ENCODE measurements around the gene WDR37. TPM values are rescaled to one million over a fixed set of nuclear protein-coding genes. Genes with fewer than 3 reads are reported as not detected.

WDR37 gene
- total RNA-seq, 1 donor from 2014 or later = 13.6 TPM

DNA sequence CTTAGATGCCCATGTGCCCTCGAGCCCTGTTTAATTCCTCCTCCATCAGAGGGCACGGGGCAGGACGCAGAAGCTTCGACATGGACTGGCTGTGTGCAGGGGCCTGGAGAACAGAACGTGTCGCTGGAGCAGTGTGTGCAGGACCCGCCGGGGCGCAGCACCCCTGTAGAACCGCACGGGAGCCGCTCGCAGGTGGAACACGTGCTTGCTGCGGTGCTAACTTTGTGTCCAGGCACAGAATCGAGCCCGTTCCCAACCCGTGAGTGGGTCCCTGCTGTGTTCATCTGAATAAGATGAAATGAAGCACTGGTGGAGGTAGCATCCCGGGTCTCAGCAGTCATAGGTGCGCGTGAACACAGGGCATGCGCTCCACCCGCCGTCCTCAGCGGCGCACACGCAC lies 116.9 kb downstream of the WDR37 start:
- TF ChIP-seq, protein P1, sequence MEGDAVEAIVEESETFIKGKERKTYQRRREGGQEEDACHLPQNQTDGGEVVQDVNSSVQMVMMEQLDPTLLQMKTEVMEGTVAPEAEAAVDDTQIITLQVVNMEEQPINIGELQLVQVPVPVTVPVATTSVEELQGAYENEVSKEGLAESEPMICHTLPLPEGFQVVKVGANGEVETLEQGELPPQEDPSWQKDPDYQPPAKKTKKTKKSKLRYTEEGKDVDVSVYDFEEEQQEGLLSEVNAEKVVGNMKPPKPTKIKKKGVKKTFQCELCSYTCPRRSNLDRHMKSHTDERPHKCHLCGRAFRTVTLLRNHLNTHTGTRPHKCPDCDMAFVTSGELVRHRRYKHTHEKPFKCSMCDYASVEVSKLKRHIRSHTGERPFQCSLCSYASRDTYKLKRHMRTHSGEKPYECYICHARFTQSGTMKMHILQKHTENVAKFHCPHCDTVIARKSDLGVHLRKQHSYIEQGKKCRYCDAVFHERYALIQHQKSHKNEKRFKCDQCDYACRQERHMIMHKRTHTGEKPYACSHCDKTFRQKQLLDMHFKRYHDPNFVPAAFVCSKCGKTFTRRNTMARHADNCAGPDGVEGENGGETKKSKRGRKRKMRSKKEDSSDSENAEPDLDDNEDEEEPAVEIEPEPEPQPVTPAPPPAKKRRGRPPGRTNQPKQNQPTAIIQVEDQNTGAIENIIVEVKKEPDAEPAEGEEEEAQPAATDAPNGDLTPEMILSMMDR (IDR thresholded peaks at IDR 0.05) = no peak
- H3K4me3 Mint-ChIP-seq (ENCODE audit: unreplicated experiment) = no peak overlapping the region
- H3K4me1 Mint-ChIP-seq (ENCODE audit: unreplicated experiment) = no peaks in the 10 kb centered on the region
- no peak for DNase-seq (ENCODE audit: extremely low spot score, unreplicated experiment)
- H3K27me3 Mint-ChIP-seq (ENCODE audit: unreplicated experiment) = peaks cover 8% of the 10 kb centered on the region
- no peaks in the 10 kb centered on the region for H3K36me3 Mint-ChIP-seq (ENCODE audit: unreplicated experiment)
- no peak overlapping the region for H3K27ac Mint-ChIP-seq (ENCODE audit: unreplicated experiment)
- no peaks in the 10 kb centered on the region for H3K9me3 Mint-ChIP-seq (ENCODE audit: unreplicated experiment)

DNA sequence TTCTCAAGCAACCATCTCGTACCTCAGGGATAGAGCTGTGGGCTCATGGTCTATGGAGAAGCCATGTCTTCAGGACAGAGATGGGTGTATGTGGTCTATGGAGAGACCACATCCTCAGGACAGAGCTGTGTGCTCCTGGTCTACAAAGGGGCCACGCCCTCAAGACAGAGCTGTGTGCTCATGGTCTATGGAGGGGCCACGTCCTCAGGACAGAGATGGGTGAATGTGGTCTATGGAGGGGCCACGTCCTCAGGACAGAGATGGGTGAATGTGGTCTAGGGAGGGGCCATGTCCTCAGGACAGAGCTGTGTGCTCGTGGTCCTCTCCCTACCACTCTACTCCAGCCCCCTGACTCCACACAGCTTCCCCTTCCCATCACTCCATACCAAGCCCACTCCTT lies 117.8 kb downstream of the WDR37 start:
- Mint-ChIP-seq H3K36me3 (ENCODE audit: unreplicated experiment) (no peaks in the 10 kb centered on the region), H3K4me1 (ENCODE audit: unreplicated experiment) (no peaks in the 10 kb centered on the region), H3K4me3 (ENCODE audit: unreplicated experiment) (no peak overlapping the region), H3K27me3 (ENCODE audit: unreplicated experiment) (peaks cover 8% of the 10 kb centered on the region), H3K27ac (ENCODE audit: unreplicated experiment) (no peak overlapping the region), H3K9me3 (ENCODE audit: unreplicated experiment) (no peaks in the 10 kb centered on the region)
- TF ChIP-seq, protein P1 (IDR thresholded peaks at IDR 0.05) = no peak
- no peak for DNase-seq (ENCODE audit: extremely low spot score, unreplicated experiment)

DNA sequence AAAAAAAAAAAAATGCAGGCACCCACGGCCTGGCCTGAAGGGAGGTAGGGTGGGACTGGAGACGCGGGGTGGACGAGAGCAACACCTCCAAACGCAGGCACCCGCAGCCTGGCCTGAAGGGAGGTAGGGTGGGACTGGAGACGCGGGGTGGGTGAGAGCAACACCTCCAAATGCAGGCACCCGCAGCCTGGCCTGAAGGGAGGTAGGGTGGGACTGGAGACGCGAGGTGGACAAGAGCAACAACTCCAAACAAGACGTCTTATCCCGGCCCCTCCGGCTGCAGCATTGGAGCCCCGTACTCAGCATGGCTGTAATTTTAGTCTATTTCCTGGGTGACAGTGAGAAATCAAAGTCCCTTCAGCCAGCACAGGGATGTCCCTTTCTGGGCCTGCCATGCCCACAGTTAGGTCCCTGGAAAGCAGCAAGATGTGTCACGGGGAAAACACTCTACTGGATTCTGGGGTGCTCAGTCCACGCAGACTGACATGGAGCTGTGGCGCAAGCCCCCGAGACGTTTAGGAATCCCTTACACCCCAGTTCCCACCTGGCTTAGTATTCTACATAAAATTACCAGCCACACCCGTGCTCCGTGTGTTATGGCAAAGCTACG lies 119.9 kb downstream of the WDR37 start:
- Mint-ChIP-seq H3K4me1 (ENCODE audit: unreplicated experiment) (no peaks in the 10 kb centered on the region), H3K4me3 (ENCODE audit: unreplicated experiment) (no peak overlapping the region), H3K36me3 (ENCODE audit: unreplicated experiment) (no peaks in the 10 kb centered on the region), H3K27me3 (ENCODE audit: unreplicated experiment) (peaks cover 8% of the 10 kb centered on the region), H3K9me3 (ENCODE audit: unreplicated experiment) (no peaks in the 10 kb centered on the region), H3K27ac (ENCODE audit: unreplicated experiment) (no peak overlapping the region)
- DNase-seq (ENCODE audit: extremely low spot score, unreplicated experiment) = no peak
- TF ChIP-seq, protein P1 (IDR thresholded peaks at IDR 0.05) = no peak

DNA sequence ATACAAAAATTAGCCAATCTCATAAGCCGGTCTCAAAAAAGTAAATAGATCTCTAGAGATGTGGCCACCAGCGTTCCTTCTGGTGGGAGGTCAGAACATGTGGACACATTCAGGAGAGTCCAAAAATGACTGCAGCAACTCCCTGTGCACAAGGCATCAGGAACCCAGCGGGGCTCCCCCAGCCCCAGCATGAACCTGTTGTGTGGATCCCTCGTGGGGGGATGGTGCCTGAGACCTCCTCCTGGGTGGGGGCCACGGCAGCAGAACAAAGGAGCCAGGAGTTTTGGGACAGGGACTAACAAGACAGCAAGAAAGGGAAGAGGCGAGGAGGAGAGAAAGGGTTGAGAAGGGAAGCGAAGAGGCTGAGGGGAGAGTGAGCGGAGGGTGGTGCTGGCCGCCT lies 121.8 kb downstream of the WDR37 start:
- DNase-seq (ENCODE audit: extremely low spot score, unreplicated experiment) = no peak
- Mint-ChIP-seq H3K4me1 (ENCODE audit: unreplicated experiment) (no peaks in the 10 kb centered on the region), H3K27ac (ENCODE audit: unreplicated experiment) (no peak overlapping the region), H3K36me3 (ENCODE audit: unreplicated experiment) (no peaks in the 10 kb centered on the region), H3K9me3 (ENCODE audit: unreplicated experiment) (no peaks in the 10 kb centered on the region), H3K27me3 (ENCODE audit: unreplicated experiment) (peaks cover 8% of the 10 kb centered on the region), H3K4me3 (ENCODE audit: unreplicated experiment) (no peak overlapping the region)
- TF ChIP-seq, protein P1 (IDR thresholded peaks at IDR 0.05) = no peak

DNA sequence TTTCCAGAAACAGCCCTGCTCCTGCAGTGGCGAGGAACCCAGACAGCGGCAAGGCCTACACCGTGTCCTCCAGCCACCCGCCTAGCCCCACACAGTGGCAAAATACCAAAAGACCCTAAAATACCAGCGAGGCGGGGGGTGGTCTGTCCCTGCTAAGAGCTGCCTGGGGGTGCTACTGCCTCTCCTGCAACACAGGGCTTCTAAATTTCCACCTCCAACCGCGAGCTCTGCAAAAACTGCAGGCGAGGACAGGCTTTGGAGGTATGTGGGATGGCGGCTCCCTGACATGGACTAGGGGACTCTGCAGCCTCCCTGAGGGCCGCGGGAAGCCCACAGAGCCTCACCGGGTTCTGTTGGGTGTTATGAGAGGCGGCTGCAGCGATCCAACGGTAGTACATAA lies 122.3 kb downstream of the WDR37 start:
- Mint-ChIP-seq H3K36me3 (ENCODE audit: unreplicated experiment) (no peaks in the 10 kb centered on the region), H3K27me3 (ENCODE audit: unreplicated experiment) (peaks cover 8% of the 10 kb centered on the region), H3K4me1 (ENCODE audit: unreplicated experiment) (no peaks in the 10 kb centered on the region), H3K4me3 (ENCODE audit: unreplicated experiment) (no peak overlapping the region), H3K27ac (ENCODE audit: unreplicated experiment) (no peak overlapping the region), H3K9me3 (ENCODE audit: unreplicated experiment) (no peaks in the 10 kb centered on the region)
- no peak for DNase-seq (ENCODE audit: extremely low spot score, unreplicated experiment)
- TF ChIP-seq, protein P1 (IDR thresholded peaks at IDR 0.05) = no peak

Data from osteocyte (in vitro differentiated cells).